ENCODE data around the gene DOCK6.

Gene DOCK6

DNA sequence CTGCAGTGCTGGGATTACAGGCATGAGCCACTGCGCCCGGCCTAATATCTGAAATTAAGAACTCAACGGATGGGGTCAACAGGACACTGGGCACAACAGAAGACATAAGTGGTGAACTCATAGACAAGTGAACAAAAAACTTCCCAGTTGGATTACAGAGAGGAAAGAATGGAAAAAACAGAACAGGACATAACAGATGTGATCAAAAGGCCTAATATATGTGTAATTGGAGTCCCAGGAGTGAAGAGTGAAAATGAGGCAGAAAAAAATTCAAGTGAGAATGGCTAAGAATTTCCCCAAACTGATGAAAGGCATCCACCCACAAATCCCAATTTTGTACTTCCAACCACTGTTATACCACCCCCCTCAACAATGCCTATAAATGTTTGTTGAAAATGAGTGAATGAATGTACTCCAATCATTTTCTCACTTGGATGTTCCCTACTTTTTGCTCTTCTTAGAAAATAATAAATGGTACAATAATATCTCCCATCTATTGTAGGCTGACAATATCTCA lies 41.2 kb downstream of the DOCK6 start:
- DNase-seq = no peak

DNA sequence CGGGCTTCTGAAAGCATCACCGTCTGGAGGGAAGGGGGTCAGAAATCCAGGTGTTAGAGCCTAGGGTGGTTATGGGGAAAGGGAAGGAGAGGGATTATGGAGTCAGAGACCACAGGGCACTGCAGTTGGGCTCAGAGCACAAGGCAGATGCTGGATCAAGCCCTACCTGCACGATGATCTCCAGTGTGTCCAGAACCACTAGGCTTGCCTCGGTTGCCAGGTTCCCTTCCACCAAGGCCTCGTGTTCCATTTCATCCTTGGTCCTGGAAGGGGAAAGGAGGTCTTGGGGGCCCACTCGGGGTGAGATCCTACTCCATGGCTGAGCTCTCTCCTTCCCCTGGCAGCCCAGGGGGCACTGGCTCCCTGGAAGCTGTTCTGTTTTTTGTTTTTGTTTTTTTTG lies 47.9 kb downstream of the DOCK6 start:
- no peak for DNase-seq

DNA sequence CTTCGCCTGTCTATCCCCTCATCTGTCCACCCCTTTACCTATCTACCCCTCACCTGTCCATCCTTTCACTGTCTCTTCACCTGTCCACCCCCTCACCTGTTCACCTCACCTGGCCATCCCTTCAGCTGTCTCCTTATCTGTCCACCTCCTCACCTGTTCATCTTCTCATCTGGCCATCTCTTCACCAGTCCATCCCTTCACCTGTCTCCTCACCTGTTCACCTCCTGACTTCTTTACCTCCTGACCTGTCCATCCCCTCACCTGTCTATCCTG lies 51.7 kb downstream of the DOCK6 start:
- no peak for DNase-seq

DNA sequence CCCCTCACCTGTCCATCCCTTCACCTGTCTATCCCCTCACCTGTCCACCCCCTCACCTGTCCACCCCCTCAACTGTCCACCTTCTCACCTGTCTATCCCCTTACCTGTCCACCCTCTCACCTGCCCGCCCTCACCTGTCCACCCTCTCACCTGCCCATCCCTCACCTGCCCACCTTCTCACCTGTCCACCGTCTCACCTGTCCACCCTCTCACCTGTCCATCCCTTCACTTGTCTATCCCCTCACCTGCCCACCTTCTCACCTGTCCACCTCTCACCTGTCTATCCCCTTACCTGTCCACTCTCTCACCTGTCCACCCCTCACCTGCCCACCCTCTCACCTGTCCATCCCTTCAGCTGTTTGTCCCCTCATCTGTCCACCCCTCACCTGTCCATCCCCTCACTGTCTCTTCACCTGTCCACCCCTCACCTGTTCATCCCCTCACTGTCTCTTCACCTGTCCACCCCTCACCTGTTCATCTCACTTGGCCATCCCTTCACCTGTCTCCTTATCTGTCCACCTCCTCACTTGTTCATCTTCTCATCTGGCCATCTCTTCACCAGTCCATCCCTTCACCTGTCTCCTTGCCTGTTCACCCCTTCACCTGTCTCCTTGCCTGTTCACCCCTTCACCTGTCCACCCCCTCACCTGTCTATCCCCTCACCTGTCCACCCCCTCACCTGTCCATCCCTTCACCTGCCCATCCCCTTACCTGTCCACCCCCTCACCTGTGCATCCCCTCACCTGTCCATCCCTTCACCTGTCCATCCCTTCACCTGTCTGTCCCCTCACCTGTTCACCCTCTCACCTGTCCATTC lies 52.3 kb downstream of the DOCK6 start:
- no peak for DNase-seq

DNA sequence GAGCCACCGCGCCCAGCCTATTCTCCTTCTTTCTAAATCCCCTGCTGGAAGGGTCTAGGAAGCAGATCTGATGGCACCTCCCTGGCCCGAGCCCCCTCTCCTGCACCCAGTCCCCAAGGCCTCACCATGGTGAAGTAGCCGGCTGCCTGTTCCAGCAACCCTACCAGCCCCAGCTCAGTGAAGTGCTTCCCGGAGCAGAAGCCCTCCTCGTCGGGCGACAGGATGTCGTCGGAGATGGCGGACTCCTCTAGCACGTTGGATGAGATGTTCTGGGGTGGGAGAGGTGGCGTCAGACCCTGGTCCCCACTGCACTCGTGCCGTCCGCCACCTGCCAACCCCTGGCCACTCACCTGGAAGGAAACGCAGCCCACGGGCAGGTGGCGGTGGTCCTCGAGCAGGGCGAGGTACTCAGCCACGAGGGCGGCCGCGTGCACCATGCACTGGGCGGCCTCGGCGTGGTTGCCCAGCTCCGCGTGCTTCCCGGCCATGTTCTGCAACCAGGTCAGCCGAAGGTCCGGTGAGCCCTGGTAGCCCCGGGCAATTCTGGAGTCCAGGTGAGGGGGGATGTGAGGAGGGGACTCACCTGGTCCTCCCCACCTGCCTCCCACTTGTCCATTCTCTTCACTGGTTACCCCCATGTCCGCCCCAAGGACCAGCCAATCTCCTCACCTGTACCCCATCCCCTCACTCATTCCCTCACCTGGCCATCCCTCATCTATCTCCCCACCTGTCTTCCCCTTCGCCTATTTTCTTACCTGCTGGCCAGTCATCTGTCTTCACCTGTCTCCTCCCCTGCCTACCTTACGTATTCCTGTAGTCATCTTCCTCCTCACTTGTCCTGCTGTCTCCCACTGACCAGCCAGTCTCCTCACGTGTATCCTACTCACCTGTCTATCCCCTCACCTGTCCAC lies 53.5 kb downstream of the DOCK6 start:
- DNase-seq = no peak

DNA sequence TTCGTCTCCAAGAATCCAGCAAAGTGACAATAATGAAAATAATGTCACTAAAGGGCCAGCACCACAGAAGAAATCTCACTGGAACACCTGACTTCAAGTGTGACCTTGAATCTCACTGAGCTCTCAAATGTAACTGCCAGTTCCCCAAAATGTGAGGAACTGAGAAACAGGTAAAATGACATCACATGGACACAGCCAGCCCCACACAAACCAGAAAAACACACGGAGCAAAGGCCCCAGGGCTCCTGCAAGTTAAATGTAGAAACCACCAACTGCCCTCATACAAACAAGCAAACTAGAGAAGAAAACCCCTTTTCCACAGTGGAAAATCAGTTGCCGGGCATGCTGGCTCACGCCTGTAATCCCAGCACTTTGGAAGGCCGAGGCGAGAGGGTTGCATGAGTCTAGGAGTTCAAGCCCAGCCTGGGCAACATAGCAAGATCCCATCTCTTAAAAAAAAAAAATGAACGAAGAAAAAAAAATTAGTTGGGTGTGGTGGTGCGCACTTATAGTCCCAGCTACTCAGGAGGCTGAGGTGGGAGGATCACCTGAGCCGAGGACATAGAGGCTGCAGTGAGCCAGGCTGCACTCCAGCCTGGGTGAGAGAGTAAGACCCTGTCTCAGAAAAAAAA lies 56.3 kb downstream of the DOCK6 start:
- DNase-seq = no peak

DNA sequence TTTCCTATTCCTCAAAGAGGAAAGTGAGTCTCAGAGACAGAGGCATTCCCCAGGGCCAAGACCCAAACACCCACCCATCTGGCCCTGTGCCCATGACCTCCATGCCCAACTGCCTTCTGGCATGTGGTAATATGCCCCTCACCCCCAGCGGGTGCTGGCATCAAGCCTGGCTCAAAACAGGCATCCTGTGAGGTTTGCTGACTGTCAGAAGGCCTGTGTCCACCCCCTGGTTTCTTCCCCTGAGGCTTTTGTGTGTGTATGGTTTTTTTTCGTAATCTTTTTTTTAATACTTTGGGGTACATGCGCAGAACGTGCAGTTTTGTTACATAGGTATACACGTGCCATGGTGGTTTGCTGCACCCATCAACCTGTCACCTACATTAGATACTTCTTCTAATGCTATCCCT lies 57.4 kb downstream of the DOCK6 start:
- DNase-seq = peak; percentile 61

DNA sequence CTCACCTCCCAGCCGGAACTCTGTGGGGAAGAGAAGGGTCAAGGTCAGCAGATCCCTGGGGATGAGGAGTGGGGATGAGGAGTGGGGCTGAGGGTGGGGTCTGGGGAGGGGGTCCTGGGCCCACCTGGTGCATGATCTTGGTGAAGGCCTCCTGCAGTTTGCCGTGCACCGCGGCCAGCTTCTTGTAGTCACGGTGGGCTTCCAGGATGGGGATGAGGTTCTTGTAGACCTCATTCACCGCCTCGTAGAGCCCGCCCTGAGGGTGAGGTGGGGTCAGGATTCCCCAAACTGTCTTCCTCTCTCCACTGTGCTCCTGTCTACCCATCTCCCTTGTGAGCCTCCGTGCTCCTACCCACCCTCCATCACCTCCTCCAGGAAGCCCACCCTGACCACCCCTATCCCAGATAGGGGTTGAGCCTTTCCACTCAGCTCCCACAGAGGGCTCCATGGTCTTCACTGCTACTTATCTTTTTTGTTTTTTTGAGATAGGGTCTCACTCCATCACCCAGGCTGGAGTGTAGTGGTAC lies 58.2 kb downstream of the DOCK6 start:
- no peak for DNase-seq

DNA sequence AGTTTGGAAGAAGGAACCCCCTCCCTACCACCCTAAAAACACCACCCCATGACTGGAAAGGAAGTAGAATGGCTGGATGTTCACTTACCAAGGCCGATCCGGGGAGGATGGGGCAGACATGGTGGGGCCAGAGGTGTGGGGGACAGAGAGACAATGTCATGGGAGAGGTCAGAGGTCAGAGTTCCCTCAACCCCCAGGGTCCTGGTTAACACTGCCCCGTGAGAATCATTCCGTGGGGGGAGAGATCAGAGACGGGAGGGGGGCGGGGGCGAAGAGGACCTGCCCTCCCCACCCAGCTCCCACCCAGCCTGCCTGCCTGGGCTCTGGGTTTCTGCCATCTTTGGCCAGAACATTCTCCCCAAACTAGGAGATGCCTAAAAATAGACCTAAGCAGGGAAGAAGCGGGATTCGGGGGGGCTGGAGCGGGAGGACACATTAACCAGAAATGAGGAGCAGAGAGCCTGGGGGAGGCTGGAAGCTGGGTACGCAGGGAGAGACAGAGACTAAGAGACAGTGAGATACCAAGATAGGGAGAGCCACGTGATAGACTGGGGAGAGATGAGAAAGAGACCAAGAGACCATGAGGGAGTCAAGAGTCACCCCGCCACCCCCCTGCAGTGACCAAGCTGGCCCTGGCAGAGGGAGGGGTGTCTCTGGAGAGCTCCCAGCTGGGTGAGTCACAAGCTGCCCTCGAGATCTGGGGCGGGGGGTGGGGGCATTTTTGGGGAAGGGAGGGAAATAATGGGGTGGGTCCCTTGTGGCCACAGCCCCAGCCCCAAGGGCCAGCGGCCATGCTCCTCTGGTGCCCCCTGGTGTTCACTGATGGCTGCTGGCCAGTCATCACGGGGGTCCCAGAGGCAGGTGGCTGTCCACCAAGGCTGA lies 58.9 kb downstream of the DOCK6 start:
- peak; percentile 75 for DNase-seq

DNA sequence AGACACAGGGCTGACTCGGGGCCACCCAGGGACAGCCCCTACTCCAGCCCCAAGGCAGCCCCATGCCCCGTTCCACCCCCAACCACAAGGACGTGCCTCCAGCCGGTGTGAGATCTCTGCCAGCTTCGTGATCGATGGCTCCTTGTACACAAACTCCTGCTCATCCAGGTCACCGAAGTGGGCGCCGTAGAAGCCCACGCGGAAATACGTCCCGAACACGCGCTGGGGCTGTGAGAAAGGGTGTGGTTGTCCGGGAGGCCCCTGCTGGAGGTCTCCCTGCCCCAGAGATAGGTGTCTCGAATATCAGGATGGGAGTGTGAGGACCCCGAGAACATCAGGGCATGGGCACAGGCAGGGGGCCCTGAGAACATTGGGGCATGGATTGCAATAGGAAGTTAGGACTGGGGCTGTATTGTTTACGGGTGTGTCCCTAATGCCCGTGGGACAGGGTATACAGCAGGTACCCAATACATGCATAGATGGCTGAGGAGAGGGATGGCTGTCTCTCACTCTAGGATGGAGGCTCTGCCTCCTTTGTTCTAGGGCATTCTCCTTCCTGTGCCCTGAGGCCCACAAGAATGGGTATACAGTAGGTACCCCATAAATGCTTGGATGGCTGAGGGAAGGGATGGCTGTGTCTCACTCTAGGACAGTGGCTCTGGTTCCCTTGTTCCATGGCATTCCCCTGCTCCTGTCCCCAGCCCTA lies 59.7 kb downstream of the DOCK6 start:
- DNase-seq = no peak

DNA sequence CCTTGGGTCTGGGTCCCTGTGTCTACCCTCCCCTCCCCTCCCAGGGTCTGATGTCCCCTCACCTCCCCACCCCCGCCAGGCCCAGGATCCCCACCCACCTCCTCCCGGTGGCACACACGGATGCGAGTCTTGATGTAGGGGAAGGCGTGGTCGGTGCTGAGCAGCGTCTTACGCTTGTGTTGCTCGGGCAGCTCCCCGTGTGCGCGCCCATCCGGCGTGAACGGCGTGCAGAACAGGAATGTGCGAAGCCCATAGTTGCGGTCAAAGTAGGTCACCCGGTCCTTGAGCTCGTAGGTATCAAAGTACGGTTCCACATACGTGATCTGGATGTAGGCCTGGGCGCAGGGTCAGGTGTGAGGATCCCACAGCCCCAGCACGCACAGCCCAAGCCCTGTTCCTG lies 60.5 kb downstream of the DOCK6 start:
- DNase-seq = no peak

DNA sequence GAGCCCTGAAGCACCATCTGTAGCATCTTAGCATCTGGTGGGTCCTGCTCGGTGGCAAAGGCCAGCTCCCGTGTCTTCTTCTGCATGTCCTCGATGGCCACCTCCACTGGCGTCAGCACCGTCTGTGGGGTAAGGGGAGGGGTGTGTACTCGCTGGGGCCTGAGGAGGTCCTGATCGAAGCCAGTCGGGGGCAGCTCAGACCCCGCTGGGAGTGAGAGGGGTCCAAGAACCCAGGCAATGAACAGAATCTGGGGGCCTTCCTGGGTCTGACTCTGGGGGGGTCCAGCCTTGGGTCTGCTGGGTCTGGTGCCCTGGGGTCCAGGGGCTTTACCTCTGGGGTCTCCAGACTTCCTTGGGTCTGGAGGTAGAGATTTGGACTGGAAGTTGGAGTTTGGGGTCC lies 61.4 kb downstream of the DOCK6 start:
- no peak for DNase-seq

DNA sequence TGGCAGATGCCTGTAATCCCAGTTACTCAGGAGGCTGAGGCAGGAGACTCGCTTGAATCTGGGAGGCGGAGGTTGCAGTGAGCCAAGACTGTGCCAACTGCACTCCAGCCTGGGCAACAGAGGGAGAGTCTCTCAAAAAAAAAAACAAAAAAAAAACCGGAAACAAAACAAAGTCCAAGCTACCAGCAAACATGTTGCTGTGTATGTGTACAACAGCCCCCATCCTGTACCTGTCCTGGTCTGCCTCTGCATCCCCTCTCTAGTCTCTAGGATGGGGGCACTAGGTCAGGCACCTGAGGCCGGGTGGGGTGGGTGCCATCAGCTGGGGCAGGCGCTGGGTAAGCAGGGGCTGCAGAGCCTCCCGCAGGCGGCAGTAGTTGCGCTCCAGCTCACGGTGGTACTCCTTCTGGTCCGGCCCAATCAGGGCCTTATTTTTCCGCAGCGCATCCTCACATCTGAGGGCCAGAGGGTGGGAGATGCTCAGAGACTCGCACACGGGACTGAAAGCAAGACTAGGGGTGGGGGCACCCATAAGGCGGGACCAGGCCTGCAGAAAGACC lies 62.2 kb downstream of the DOCK6 start:
- DNase-seq = no peak

DNA sequence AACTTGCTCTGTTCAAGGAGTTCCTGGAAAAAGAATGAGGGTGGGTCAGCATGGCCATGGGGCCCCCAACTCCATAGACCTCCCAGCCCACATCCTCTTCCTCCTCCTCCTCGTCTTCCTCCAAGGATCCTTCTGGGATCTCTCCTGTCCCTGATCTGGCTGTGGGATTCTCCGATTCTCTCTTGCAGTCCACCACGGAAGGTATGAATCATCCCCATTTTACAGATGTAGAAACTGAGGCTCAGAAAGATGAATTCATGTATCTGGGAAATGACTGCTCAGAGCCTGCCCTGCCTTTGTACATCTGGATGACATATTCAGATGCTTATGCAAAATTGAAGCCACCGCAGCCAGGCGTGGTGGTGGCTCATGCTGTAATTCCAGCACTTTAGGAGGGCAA lies 62.8 kb downstream of the DOCK6 start:
- no peak for DNase-seq

DNA sequence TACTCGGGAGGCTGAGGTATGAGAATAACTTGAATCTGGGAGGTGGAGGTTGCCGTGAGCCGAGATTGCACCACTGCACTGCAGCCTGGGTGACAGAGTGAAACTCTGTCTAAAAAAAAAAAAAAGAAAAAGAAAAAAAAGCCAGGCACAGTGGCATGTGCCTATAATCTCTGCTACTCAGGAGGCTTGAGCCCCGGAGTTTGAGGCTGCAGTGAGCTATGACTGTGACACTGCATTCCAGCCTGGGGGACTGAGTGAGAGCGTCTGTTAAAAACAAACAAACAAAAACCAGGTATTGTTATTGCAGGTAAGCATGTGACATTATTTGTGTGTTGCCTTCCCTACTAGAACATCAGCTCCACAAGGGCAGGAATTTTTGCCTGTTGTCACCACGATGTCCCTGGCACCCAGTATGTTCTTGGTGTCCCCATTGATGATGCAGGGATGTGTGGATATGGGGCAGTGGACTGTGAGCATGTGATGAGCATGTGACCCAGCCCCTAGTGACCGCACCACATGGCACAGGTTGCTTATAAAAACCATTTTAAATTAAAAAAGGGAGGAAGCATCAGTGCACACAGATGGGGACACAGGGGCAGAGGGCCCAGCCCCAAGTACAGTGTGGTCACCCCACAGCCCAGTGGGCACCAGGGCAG lies 63.4 kb downstream of the DOCK6 start:
- no peak for DNase-seq

DNA sequence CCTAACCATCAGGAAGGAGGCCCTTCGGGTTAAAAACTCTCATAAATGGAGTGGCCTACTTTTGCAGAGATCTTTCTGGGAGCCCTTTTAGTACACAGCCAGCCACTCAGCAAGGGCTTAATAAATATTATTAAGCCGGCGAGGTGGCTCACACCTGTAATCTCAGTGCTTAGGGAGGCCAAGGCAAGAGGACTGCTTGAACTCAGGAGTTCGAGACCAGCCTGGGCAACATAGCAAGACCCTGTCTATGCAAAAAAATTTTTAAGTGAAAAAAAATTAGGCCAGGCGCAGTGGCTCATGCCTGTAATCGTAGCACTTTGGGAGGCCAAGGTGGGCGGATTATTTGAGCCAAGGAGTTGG lies 64.2 kb downstream of the DOCK6 start:
- DNase-seq = no peak

DNA sequence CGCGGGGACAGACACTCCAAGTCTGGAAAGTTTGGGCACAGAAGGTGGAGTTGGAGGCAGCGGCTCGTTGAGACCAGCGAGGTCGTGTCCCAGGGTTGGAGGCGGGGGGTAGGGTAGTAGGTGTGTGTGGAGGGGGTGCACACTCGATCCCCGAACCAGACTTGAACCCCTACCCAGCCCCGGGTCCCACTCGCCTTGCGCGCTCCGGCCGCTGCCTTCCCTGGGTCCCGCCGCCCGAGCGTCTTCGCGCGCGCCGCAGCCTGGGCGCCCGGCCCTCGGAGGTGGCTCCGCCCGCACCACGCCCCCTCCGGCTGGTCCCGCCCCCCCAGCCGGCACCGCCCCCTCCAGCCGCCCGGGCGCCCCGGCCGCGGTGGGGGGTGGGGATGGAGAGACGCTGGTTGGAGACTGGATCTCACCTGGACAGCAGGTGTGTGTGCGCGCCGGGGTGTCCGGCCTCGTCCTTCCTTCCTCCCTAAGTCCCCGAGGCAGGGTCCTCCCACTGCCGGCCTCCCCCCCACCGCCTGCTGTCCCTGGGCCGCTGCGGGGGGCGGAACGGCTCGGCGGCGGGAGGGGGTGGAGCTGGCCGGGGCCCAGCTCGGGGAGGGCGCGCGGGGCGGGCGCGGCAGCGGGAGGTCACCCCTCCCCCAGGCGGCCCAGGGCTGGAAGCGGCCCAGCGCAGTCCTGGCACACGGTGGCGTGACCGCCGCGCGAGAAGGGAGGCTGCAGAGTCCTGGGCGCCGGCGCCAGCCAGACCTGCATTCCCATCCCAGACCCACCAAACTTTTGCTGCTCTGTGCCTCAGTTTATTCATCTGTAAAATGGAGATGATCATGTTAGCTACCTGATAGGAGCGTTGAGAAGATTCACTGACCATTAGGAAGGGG lies 64.8 kb downstream of the DOCK6 start, which contains the start of gene KANK2:
Gene KANK2, minus strand, starts transcription at position 255 of the 884 bp plus-strand sequence. CDS start 3,034 bp downstream, outside the sequence.
- DNase-seq = peak; percentile 58

DNA sequence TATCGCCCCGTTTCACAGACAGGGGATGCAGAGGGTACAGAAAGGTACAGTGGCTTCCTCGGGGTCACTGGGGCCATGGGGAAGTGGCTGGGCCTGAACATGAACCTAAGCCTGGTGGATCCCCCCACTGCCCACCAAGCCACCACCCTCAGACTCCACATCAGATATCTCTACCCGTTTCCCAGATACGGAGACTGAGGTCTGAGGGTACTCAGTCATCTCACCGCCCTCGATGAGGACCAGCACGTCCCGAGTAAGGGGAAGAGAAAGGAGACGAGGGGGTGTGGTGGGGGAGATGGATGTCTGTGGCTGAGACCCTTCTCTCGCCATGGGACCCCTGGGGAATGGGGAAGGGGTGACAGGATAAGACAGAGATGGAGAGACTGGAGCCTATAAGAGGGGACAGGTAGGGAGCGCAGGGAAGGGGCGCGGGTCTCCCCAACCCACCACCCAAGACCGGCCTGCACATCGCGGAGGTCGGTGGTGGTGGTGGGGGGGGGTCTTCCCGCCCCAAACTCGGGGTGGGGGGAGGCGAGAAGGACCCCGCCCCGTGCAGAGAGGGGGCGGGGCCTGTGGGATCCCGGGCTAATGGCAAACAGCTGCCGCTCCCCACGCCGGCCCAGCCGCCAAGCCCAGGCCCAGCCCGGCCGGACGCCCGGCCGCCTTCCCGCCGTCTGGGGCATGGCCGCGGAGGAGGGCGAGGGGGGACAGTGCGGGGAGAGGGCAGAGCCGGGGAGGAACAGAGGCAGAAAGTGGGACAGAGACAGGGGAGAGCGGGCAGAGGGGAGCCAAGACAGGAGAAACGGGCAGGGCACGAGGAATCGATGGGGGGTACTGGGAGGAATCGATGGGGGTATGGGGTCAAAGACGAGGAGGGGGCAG lies 65.7 kb downstream of the DOCK6 start:
- peak; percentile 17 for DNase-seq

DNA sequence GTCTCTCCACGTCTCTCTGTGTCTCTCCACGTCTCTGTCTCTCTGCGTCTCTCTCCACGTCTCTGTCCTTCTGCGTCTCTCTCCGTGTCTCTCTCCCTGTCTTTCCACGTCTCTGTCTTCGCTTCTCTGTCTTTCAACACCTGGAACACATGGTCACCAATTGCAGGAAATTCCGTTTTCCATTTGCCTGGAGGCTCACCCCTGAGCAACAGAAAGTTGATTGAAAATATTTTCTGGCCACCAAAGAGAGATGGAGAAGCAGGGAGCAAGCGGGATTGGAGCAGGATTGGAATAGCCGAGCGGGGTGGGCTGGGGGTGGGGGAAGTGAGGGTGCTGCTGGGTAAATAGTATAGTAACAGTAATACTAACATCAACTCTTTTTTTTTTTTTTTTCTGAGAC lies 66.6 kb downstream of the DOCK6 start:
- no peak for DNase-seq
